ENCODE results near the gene MSH5.

The MSH5 gene

DNA sequence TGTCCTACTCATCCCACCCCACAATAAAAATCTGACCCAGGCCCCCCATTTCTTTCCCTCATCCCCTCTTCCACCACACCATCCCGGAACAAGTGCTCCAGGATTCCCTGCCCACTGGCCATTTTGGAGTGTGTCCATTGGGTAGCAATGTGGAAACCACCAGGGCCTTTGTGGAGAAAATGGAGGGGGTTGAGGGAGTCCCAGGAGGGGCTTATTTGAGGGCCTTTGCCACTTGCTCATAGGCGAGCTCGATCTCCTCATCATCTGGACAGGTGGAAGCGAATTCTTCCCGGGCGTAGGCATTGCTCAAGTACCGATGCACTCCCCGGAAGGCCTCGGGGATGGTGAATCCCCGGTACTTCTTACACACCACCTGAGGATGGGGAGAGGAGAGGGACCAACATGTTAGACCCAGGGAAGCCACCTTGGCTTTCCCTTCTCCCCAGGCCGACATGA is 9.1 kb upstream of the MSH5 start:
- no peak for TF ChIP-seq ZFX (IDR thresholded peaks at IDR 0.05; ENCODE audit: borderline replicate concordance)
- TF ChIP-seq, protein P1, sequence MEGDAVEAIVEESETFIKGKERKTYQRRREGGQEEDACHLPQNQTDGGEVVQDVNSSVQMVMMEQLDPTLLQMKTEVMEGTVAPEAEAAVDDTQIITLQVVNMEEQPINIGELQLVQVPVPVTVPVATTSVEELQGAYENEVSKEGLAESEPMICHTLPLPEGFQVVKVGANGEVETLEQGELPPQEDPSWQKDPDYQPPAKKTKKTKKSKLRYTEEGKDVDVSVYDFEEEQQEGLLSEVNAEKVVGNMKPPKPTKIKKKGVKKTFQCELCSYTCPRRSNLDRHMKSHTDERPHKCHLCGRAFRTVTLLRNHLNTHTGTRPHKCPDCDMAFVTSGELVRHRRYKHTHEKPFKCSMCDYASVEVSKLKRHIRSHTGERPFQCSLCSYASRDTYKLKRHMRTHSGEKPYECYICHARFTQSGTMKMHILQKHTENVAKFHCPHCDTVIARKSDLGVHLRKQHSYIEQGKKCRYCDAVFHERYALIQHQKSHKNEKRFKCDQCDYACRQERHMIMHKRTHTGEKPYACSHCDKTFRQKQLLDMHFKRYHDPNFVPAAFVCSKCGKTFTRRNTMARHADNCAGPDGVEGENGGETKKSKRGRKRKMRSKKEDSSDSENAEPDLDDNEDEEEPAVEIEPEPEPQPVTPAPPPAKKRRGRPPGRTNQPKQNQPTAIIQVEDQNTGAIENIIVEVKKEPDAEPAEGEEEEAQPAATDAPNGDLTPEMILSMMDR (IDR thresholded peaks at IDR 0.05) = no peak

DNA sequence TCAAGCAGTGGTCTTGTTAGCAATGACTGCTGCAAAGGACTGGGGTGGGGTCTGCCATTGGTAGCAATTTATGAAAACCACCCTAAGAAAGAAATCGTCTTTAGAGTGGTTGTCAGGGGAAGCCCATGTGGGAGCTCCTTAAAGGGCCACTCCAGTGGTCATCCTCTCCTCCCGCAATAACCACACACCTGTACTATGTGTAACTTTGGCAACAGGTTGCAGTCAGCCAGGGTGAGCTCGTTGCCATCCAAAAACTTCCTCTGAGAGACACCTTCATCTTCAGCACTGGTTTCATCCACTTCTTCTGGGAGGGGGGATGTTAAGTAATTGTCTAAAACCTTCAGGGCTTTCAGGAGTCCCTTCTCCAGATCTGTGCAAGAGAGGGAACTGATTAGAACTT is 7.8 kb upstream of the MSH5 start:
- peak overlapping the region; percentile 99 for H3K27ac ChIP-seq
- TF ChIP-seq ZFX (IDR thresholded peaks at IDR 0.05; ENCODE audit: borderline replicate concordance) = no peak
- TF ChIP-seq, protein P1 (IDR thresholded peaks at IDR 0.05) = no peak

More for the DNA sequence above, 9.1 kb upstream of the MSH5 start:
- peak overlapping the region; percentile 99 for H3K27ac ChIP-seq

DNA sequence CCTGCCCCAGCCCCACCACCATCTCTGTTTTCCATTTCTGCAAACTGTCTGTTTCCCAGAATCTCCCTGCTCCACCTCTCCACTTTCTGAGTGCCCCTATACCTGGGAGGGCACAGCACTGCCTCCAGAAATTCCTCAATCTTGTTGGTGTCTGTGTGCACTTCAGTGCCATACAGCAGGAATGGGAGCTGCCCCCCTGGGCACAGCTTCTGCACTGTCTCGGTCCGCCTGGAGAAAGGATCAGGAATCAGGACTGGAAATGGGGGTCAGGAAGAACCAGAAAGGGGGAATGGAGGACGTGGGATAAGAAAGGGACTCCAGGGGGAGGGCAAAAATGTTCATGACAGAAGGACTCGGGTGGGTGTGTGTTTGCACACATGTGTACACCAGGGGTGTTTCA is 6.1 kb upstream of the MSH5 start:
- TF ChIP-seq ZFX (IDR thresholded peaks at IDR 0.05; ENCODE audit: borderline replicate concordance) = no peak
- TF ChIP-seq, protein P1 (IDR thresholded peaks at IDR 0.05) = no peak
- H3K27ac ChIP-seq = peak overlapping the region; percentile 99

DNA sequence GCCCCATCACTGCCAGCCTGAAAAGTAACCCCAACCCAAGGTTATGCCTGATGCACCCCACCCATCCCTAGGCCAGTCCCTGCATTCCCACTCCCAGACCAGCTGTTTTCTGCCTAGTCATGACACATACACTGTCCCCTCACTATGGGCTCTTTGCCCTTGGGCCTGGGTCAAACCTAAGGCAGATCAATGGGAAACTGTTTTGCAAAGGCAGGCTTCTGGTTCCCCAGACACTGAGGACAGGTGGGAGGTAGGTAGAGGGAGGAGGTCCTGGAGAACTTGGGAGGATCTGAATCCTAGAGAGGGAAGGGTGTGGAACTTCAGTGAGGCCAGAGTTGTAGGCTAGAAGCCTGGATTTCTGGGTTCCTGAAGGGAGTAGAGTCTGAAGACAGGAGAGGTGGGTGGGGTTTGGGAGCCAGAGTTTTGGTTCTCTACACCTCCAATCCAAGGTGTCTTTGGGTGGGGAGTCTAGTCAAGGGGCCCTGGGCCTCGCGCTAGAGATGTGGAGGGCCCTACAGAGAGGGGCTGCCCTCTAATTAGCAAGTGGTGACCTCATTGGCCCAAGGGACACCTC is 5.5 kb upstream of the MSH5 start:
- TF ChIP-seq, protein P1 (IDR thresholded peaks at IDR 0.05) = no peak
- no peak for TF ChIP-seq ZFX (IDR thresholded peaks at IDR 0.05; ENCODE audit: borderline replicate concordance)
- H3K27ac ChIP-seq = peak overlapping the region; percentile 99

DNA sequence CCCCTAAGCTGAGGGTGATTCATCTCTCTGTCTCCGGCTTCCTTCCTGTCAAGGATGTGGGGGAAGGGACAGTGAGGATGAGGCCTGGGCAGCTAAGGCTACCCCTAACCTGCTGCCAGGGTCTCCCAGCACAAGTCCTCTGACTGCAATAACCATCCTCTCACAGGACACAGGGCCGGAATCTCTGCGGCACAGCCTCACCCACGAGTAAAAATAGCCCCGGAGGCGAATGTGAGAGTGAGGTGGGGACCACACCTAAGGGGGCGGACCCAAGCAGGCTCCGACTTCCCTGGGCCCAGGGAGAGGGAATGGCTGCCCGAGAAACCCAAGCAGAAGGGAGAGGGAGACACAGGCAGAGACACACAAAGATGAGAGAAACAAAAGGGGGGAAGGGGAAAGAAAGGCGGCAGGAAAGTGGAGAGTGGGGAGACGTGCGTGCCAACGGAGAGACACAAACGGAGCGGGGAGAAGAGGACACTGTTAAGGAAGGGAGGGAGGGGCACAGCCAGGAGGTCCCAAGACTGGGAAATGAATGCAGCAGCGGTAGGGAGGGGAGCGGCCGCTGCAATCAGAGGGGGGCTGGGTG is 4.9 kb upstream of the MSH5 start:
- TF ChIP-seq, protein P1 (IDR thresholded peaks at IDR 0.05) = no peak
- no peak for TF ChIP-seq ZFX (IDR thresholded peaks at IDR 0.05; ENCODE audit: borderline replicate concordance)
- H3K27ac ChIP-seq = peak overlapping the region; percentile 99

DNA sequence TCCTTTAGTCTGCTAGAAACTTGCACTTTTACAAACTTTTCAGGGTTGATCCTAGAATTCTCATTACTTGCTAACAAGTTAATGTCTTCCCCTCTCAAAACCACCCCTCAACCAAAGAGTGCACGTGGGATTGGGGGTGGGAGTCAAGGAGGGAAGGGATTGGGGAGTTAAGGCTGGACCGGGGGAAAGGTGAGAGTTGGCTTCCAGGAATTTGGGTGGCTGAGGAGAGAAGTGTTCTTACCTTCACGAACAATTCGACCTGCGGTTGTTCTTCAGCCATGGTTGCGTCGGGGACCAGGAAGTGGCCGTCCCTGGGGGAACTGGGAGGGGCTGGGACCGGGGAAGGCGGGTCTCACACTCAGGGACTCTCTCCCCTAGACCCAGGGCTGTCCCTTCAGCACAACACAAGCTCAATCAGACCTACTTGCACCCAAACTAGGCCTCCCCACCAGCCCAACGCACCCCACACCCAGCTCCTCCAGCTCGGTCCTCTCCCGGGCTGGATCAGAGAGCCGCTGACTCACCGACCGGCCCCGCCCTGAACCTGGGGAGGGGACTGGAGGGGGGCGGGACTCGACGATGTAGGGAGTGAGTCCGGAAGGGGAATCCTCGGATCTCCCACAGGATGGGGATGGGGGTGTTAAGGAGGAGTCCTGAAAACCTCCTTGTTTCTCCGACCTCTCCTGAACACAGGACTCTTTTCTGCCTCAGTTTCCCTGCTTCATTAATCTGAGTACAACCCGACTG is 3.6 kb upstream of the MSH5 start, which contains the start of gene CLIC1:
TSS of gene CLIC1 (minus strand) at position 510 of the 747 bp plus-strand sequence. CDS start at position 280, 230 bp downstream.
- TF ChIP-seq, protein P1 (IDR thresholded peaks at IDR 0.05) = no peak
- no peak for TF ChIP-seq ZFX (IDR thresholded peaks at IDR 0.05; ENCODE audit: borderline replicate concordance)

More for the DNA sequence above, 3.6 kb upstream of the MSH5 start, which contains the start of gene CLIC1:
- H3K27ac ChIP-seq = peak within 1 kb of the TSS; percentile 99
